ENCODE data around the gene TDRD1.
"Not testable (repeated sequence)": the region's sequence is repeated elsewhere in the genome, so short reads cannot be mapped to it uniquely, and the experiment has no call there.

GRCh38 chr10:114149476-114149875 lies 29.7 kb upstream of the TDRD1 start:
- not testable (repeated sequence) for TF ChIP-seq POLR2A (IDR thresholded peaks at IDR 0.05; ENCODE audit: low read depth, low read length); TAF1 (IDR thresholded peaks at IDR 0.05; ENCODE audit: borderline replicate concordance, low read depth, low read length)
